ENCODE measurements around the gene CDC42EP4.

CDC42EP4 gene

GRCh38 chr17:73285916-73286862 is 25.6 kb downstream of the CDC42EP4 start:
- no peak for TF ChIP-seq CTCF (IDR thresholded peaks at IDR 0.05; ENCODE audit: extremely low read depth, insufficient read depth, missing control alignments)
- no peak for DNase-seq (ENCODE audit: low spot score)
- in situ Hi-C loops (cut with MboI; ENCODE audit: low pct_unique_long_range_greater_than_20kb, low sequenced_read_pairs, unreplicated experiment) = no loop called here

GRCh38 chr17:73285603-73285908 is 26.2 kb downstream of the CDC42EP4 start:
- no peak for DNase-seq (ENCODE audit: low spot score)
- TF ChIP-seq CTCF (IDR thresholded peaks at IDR 0.05; ENCODE audit: extremely low read depth, insufficient read depth, missing control alignments) = no peak
- in situ Hi-C loops (cut with MboI; ENCODE audit: low pct_unique_long_range_greater_than_20kb, low sequenced_read_pairs, unreplicated experiment) = no loop called here

- in situ Hi-C loops (cut with MboI; ENCODE audit: low pct_unique_long_range_greater_than_20kb, low sequenced_read_pairs, unreplicated experiment) = no loop called here
- no peak for TF ChIP-seq CTCF (IDR thresholded peaks at IDR 0.05; ENCODE audit: extremely low read depth, insufficient read depth, missing control alignments)
- no peak for DNase-seq (ENCODE audit: low spot score)
Measured at GRCh38 chr17:73284906-73285602, 26.7 kb downstream of the CDC42EP4 start.

- in situ Hi-C loops (cut with MboI; ENCODE audit: low pct_unique_long_range_greater_than_20kb, low sequenced_read_pairs, unreplicated experiment) = no loop called here
- no peak for TF ChIP-seq CTCF (IDR thresholded peaks at IDR 0.05; ENCODE audit: extremely low read depth, insufficient read depth, missing control alignments)
- DNase-seq (ENCODE audit: low spot score) = no peak
Measured at GRCh38 chr17:73284354-73284753, 27.4 kb downstream of the CDC42EP4 start.

- in situ Hi-C loops (cut with MboI; ENCODE audit: low pct_unique_long_range_greater_than_20kb, low sequenced_read_pairs, unreplicated experiment) = no loop called here
- no peak for TF ChIP-seq CTCF (IDR thresholded peaks at IDR 0.05; ENCODE audit: extremely low read depth, insufficient read depth, missing control alignments)
- no peak for DNase-seq (ENCODE audit: low spot score)
Measured at GRCh38 chr17:73283841-73284282, 27.9 kb downstream of the CDC42EP4 start.

GRCh38 chr17:73283250-73283649 is 28.6 kb downstream of the CDC42EP4 start:
- in situ Hi-C loops (cut with MboI; ENCODE audit: low pct_unique_long_range_greater_than_20kb, low sequenced_read_pairs, unreplicated experiment) = no loop called here
- DNase-seq (ENCODE audit: low spot score) = no peak

More at GRCh38 chr17:73283250-73283649, 28.6 kb downstream of the CDC42EP4 start:
- no peak for TF ChIP-seq CTCF (IDR thresholded peaks at IDR 0.05; ENCODE audit: extremely low read depth, insufficient read depth, missing control alignments)
